ENCODE results near the gene TIAM2.

- TF ChIP-seq CTCF (IDR thresholded peaks at IDR 0.05) (no peak), POLR2A (IDR thresholded peaks at IDR 0.05) (no peak)
These were observed 34.7 kb upstream of the TIAM2 start for GRCh38 chr6:154960299-154960843.

Measured in ovary (tissue), 3 donors.